DOHH2 (cell line): ENCODE results near the gene HCN2.

Source experiments
- CTCF ChIP-seq: fragments of 200-600 bp; sonication (generic); IDR thresholded peaks from one replicate; pipeline ENCODE4 v1.5.1; 2014; ENCODE audit warnings: antibody characterized with exemption, mild to moderate bottlenecking, low read depth, low read length; ENCODE audit not compliant: poor library complexity, severe bottlenecking
- EZH2phosphoT487 ChIP-seq: fragments of 200-600 bp; sonication (generic); IDR thresholded peaks from 2 replicates; pipeline ENCODE4 v1.6.1; 2017; ENCODE audit warnings: borderline replicate concordance, mild to moderate bottlenecking, antibody characterized with exemption, low read length, moderate library complexity, mixed read lengths

- TF ChIP-seq CTCF: no peak
- no peak for TF ChIP-seq EZH2phosphoT487
Measured at GRCh38 chr19:650121-650520, 60.4 kb downstream of the HCN2 start.
